Nephron progenitor cell (in vitro differentiated cells): ENCODE results near the gene ASTN2.

Source experiments
- DNase-seq: peaks from one replicate; pipeline ENCODE4 v3.0.0; 2021
- H3K27ac Mint-ChIP-seq: 2 replicates; pipeline ENCODE4 v1.8.0; 2021; ENCODE audit warnings: mild to moderate bottlenecking, moderate library complexity, mixed read lengths
- H3K27me3 Mint-ChIP-seq: 2 replicates; pipeline ENCODE4 v1.8.0; 2021; ENCODE audit warnings: mild to moderate bottlenecking, low read depth, mixed read lengths; ENCODE audit not compliant: poor library complexity
- H3K36me3 Mint-ChIP-seq: 2 replicates; pipeline ENCODE4 v1.8.0; 2021; ENCODE audit warnings: low read depth, mixed read lengths
- H3K4me1 Mint-ChIP-seq: 2 replicates; pipeline ENCODE4 v1.8.0; 2021; ENCODE audit warnings: mixed read lengths
- H3K4me3 Mint-ChIP-seq: 2 replicates; pipeline ENCODE4 v1.8.0; 2021; ENCODE audit warnings: mild to moderate bottlenecking, moderate library complexity, mixed read lengths
- H3K9me3 Mint-ChIP-seq: 2 replicates; pipeline ENCODE4 v1.8.0; 2021; ENCODE audit warnings: mild to moderate bottlenecking, moderate library complexity, mixed read lengths
- TF ChIP-seq, protein P1 (sequence below): fragments of 200-600 bp; sonication (generic); IDR thresholded peaks from 2 replicates; pipeline ENCODE4 v1.5.0; 2021; ENCODE audit warnings: antibody characterized with exemption

The ASTN2 gene

DNA sequence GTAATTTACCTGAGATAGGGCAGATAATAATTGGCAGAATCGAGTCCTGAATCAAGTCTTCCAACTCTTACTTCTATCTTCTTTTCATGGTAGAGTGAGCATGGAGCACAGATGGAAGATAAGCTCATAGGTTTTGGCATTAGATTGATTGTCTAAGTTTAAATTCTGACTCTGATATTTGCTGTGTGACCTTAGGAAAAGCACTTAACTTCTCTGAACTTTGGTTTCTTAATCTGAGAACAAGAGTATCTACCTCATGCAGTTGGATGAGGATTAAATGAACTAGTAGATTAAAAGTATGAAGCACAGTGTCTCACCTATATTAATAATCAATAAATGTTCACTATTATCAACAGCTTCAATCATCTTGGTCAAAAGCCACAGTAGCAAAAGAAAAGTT lies 9.4 kb upstream of the ASTN2 start:
- DNase-seq: no peak
- Mint-ChIP-seq H3K4me3 (no peak overlapping the region), H3K4me1 (no peaks in the 10 kb centered on the region), H3K27ac (no peak overlapping the region), H3K9me3 (no peaks in the 10 kb centered on the region), H3K36me3 (no peaks in the 10 kb centered on the region), H3K27me3 (peaks cover 28% of the 10 kb centered on the region)
- TF ChIP-seq, protein P1, sequence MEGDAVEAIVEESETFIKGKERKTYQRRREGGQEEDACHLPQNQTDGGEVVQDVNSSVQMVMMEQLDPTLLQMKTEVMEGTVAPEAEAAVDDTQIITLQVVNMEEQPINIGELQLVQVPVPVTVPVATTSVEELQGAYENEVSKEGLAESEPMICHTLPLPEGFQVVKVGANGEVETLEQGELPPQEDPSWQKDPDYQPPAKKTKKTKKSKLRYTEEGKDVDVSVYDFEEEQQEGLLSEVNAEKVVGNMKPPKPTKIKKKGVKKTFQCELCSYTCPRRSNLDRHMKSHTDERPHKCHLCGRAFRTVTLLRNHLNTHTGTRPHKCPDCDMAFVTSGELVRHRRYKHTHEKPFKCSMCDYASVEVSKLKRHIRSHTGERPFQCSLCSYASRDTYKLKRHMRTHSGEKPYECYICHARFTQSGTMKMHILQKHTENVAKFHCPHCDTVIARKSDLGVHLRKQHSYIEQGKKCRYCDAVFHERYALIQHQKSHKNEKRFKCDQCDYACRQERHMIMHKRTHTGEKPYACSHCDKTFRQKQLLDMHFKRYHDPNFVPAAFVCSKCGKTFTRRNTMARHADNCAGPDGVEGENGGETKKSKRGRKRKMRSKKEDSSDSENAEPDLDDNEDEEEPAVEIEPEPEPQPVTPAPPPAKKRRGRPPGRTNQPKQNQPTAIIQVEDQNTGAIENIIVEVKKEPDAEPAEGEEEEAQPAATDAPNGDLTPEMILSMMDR: no peak

DNA sequence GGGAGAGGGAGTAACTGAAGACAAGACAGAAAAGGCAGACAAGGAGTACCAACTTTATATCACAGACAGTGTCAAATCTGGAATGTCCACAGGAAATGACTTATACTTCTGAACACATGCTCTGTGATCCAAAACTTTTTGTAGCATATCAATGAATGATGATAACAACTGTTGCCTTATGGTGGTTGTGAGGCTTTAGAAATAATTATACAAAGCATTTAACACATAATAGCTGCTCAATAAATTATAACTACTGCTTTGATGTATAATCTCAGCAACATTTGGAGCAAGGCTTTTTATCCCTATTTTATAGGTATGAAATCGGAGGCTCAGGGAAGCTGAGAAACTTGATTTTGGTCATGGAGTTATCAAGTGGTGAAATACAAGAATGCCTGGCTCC lies 3.3 kb upstream of the ASTN2 start:
- no peak for DNase-seq
- H3K4me3 Mint-ChIP-seq: no peak overlapping the region
- TF ChIP-seq, protein P1: no peak
- H3K36me3 Mint-ChIP-seq: no peaks in the 10 kb centered on the region
- H3K4me1 Mint-ChIP-seq: peaks cover 8% of the 10 kb centered on the region
- no peak overlapping the region for H3K27ac Mint-ChIP-seq
- peaks cover 20% of the 10 kb centered on the region for H3K27me3 Mint-ChIP-seq
- no peaks in the 10 kb centered on the region for H3K9me3 Mint-ChIP-seq

DNA sequence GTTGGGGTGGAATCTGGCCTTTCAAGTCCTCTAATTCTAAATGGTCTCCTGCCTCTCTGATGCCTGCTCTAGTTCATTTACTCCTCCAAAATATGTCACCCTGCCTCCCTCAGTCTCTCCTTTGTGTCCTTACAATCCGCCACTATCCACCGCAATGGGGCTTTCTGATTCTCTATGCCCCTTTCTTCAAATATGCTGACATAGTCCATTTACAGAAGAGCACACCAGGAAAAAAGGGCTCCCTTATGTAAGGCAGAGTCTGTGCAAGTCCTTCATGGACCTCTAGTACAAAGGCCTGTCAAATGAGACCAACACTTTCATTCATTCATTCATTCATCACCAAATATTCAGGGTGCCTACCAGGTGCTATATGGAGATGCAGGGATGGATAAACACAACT lies 2.0 kb upstream of the ASTN2 start:
- peaks cover 25% of the 10 kb centered on the region for H3K27me3 Mint-ChIP-seq
- H3K36me3 Mint-ChIP-seq: no peaks in the 10 kb centered on the region
- no peak overlapping the region for H3K4me3 Mint-ChIP-seq

GRCh38 chr9:117415358-117415914 lies 579 bp upstream of the ASTN2 start:
- TF ChIP-seq, protein P1: no peak
- Mint-ChIP-seq H3K27me3 (peaks cover 39% of the 10 kb centered on the region), H3K9me3 (no peaks in the 10 kb centered on the region), H3K27ac (no peak overlapping the region), H3K36me3 (no peaks in the 10 kb centered on the region), H3K4me3 (no peak overlapping the region), H3K4me1 (peaks cover 30% of the 10 kb centered on the region)
- DNase-seq: peak; percentile 32

More for the DNA sequence above, 2.0 kb upstream of the ASTN2 start:
- Mint-ChIP-seq H3K9me3 (no peaks in the 10 kb centered on the region), H3K4me1 (peaks cover 21% of the 10 kb centered on the region), H3K27ac (no peak overlapping the region)
- DNase-seq: no peak
- TF ChIP-seq, protein P1: no peak

GRCh38 chr9:117414220-117414905 lies 494 bp downstream of the ASTN2 start:
- Mint-ChIP-seq H3K27ac (no peak overlapping the region), H3K4me1 (peaks cover 30% of the 10 kb centered on the region), H3K36me3 (no peaks in the 10 kb centered on the region), H3K27me3 (peaks cover 44% of the 10 kb centered on the region), H3K9me3 (no peaks in the 10 kb centered on the region), H3K4me3 (no peak overlapping the region)
- peak; percentile 70 for DNase-seq
- TF ChIP-seq, protein P1: no peak
